GM18502 (cell line): Measurements from ENCODE around the gene CCDC92B.
"Not testable (repeated sequence)": the region's sequence is repeated elsewhere in the genome, so short reads cannot be mapped to it uniquely, and the experiment has no call there.

Experiments used
- ATAC-seq: cut with Tn5 transposase; IDR thresholded peaks from one replicate; pipeline ENCODE4 v1.9.1; 2021; ENCODE audit warnings: mild to moderate bottlenecking; ENCODE audit not compliant: unreplicated experiment, poor library complexity

Gene CCDC92B

DNA sequence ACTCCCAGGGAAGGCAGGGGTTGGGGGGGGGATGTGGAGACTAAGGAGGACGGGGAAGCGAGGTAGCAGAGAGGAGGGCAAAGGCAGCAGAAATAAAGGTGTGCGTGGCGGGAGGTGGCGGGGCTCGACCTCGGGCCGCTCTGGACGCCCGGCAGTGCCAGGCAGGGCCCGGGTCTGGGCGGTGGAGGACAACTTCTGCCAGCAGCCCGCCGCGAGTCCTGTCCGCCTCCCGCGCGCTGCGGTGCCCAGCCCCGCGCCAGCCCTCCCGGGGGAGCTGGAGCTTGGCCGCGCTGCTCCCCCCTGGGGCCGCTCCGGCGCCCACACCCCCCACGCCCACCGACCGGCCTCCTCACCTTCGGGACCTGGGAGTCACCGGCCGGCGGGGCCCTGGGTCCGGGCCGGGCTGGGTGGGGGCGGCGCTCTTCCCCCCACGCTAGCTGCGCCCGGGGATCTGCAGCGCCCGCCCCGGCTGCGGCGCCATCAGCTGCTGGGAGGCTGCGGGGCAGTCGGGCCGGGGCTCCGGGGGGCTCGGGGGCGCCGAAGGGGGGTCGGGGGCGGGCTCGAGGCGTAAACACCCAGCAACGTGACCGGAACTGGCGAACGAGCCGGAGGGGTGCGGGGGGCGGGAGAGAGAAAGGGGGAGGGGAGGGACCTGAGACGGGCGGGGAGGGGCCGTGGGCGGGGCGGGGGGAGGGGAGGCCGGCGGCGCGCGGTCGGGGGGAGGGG, at the start of gene CCDC92B:
CCDC92B (minus strand) TSS at position 595 of the 726 bp plus-strand sequence. CDS start 14,507 bp downstream, outside the sequence.
- ATAC-seq = no peak

- no peak for ATAC-seq
These were observed 49.2 kb upstream of the CCDC92B start for GRCh38 chr17:2798678-2799077.

GRCh38 chr17:2798188-2798587, 48.7 kb upstream of the CCDC92B start:
- no peak for ATAC-seq

DNA sequence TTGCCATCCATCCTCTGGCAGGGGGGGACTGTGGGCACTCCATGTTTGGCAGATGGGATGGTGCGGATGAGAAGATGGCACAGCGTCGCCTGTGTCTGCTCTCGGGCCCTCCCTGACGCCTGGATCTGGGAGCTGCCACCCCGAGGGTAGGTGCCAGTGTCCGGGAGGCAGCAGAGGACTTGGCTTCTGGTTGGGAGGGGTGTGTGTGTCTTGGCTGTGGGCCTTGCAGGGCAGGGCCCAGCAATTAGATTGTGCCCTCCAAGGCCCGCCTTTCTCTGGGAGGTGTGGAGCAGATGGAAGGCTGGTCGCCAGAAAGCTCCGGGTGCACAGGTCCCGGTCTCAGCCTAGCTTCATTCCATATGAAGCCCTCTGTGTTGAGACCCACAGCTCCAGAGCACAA, 48.2 kb upstream of the CCDC92B start:
- no peak for ATAC-seq

GRCh38 chr17:2797226-2797625, 47.8 kb upstream of the CCDC92B start:
- no peak for ATAC-seq

DNA sequence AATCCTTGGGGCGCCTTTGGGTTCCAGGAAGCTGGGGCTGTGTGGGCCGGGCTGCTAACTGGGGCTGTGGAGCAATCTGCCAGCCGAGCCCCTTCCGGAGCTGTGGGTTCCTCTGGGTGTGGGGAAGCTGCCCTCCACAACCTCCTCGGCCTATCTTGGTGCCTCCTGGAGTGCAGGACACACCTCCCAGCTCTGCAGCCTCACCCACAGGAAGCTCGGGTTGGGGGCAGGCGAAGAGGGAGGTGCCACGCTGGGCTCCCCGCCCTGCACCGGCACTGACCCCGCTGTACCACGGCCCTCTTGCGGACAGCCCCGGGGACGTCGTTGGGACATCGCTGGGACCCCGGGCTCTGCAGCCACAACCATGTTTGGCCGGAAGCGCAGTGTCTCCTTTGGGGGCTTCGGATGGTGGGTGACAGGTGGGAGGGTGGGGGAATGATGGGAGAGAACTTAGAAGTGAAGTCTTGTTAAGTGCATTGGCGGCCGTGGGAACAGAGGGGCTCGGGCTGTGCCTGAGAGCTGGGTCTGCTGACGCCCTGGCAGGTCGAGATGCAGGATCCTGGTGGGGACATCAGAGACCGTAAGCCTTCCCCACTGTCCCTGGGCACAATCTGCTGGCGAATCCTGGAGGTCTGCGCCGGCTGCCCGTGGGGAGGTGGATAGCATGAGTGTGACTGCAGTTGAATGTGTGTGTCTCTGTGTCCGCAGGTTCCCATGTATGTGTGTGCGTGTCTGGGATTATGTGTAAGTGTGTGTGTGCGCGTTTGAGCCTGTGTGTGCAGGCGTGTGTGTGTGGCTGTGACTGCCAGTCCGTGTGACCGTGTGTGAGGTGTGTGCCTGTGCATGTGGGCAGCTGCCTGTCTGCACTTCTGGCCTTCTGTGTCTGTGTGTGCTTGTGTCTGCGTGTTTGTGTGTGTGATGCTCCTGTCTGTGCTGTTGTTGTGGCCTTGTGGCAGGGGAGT, 47.0 kb upstream of the CCDC92B start, which contains the start of gene RAP1GAP2:
RAP1GAP2 (plus strand) TSS at position 275 of the 962 bp plus-strand sequence; CDS start at position 365, 90 bp downstream.
- ATAC-seq = no peak

DNA sequence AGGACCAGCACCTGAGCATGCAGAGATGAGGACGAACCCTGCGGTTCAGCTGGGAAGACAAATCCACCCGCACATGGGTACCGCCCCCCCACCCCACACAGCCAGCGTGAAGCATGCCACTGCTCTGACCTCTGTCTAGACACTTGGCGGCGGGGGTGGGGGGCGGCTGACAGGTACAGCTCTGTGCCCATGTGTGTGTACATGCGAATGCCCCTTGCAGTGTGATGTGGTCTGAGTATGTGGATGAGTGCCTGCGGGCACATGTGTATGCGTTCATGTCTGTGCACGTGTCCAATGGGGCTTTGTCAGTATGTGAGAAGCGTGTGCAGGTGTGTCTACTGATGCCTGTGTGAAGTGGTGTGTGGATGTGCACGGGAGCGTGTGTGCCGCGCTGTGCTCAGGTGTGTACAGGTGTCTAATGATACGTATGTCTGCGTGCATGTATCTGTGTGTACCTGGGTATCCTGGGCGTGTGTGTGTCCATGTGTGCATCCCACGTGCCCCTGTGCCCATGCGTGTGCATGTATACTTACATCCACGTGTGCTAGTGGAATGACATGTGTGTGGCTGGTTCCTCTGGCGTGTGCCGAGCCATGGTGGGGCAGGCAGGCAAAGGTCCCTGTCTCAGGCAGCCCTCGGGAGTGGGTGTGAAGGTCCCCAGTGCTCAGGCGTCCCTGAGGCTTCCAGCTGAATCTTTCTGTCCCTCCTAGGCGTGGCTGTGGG, 46.1 kb upstream of the CCDC92B start:
- ATAC-seq = no peak

GRCh38 chr17:2794111-2794803, 44.8 kb upstream of the CCDC92B start:
- ATAC-seq = no peak

GRCh38 chr17:2792366-2793169, 43.1 kb upstream of the CCDC92B start:
- no peak for ATAC-seq

DNA sequence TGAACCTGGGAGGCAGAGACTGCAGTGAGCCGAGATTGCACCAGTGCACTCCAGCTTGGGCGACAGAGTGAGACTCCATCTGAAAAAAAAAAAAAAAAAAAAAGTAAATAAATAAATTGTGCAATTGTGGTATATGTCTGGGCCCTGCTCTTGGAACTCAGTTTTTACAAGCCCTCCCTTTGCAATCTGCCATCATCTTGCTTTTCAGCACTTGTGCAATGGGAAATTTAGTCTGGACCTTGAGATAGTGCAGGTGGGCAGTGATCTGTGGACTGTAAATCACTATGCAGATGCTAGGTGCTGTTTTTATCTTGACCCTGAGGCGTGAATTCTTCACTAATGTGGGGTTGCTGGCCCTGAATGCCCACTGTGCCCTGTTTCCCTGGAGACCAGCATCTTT, 40.2 kb upstream of the CCDC92B start:
- no peak for ATAC-seq

DNA sequence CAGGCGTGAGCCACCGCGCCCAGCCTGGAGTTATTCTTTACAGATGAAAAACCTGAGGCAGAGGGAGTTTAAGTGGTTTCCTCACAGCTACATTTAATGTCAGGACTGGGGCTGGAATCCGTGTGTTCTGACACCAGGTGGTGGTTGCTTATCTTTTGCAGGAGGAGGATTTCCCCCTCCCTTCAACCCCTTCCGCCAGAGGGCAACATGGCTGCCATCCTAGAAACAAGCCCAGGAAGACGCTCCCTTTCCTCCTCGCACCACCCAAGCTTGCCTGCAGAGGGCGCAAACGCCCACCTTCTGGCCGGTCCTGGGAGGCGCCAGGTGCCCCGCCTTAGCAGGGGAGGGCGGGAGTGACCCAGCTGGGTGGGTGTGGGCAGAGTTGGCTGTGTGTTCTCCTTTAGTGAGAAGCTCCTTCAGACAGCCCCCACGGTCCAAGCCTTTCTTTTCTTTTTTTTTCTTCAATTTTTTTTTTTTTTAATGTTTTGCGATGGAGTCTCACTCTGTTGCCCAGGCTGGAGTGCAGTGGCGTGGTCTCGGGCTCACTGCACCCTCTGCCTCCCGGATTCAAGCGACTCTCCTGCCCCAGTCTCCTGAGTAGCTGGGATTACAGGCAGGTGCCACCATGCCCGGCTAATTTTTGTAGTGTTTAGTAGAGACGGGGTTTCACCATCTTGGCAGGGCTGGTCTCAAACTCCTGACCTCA, 36.9 kb upstream of the CCDC92B start:
- ATAC-seq = peak; percentile 77

DNA sequence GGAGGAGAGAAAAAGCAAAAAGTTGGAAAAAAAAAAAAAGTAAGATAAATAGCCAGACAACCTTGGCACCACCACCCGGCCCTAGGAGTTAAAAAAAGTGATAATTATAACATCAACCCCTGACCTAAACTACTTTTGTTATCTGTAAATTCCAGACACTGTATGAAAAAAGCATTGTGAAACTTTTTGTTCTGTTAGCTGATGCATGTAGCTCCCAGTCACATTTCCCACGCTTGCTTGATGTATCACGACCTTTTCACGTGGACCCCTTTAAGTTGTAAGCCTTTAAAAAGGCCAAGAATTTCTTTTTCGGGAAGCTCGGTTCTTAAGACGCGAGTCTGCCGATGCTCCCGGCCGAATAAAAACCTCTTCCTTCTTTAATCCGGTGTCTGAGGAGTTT, 35.9 kb upstream of the CCDC92B start:
- ATAC-seq = not testable (repeated sequence)

GRCh38 chr17:2784864-2785263, 35.4 kb upstream of the CCDC92B start:
- ATAC-seq = no peak

DNA sequence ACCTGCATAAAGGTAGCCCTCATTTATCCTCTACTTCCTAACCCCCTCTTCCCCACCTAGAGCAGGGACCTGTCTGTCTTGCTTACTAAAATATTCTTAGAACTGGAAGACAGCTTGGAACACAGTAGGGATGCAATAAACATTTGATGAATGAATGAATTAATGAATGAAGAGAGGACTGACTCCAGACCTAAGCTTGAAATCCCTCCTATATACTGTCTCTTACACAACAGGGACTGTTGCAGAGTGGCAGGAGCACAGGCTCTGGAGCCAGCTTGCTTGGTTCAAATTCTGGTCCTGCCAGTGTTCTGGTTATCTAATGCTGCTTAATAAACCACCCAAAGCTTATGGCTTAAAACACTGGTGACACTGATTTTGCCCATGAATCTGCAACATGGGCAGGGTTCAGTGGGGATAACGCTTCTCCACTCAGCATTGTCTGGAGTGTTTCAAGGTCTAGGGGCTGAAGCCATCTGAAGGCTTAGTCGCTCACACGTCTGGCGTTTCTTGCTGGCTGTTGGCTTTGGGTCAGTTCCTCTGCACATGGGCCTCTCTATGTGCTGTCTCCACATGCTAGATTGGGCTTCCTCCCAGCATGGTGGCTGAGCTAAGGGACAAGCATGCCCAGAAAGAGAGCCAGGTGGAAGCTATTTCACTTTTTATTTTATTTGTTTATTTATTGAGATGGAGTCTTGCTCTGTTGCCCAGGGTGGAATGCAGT, 34.0 kb upstream of the CCDC92B start:
- no peak for ATAC-seq

DNA sequence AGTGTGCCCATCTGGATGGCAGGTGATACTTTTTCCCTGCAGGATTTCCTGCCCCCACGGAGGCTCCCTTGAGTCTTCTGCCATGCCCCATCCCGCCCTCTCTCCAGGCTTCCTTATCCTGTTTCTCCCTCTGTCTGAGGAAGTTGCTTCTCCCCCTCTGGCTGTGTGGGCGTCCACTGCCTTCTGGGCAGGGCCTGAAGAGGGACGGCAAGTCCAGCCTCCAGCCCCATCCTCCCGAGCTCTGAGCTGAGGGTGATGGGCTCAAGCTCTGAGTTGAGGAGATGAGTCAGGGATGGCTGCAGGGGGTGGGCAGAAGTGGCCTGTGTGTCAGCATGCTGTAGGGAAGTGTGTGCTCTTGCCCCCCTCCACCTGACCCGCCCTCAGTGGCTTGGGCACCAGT, 32.6 kb upstream of the CCDC92B start:
- ATAC-seq = no peak

DNA sequence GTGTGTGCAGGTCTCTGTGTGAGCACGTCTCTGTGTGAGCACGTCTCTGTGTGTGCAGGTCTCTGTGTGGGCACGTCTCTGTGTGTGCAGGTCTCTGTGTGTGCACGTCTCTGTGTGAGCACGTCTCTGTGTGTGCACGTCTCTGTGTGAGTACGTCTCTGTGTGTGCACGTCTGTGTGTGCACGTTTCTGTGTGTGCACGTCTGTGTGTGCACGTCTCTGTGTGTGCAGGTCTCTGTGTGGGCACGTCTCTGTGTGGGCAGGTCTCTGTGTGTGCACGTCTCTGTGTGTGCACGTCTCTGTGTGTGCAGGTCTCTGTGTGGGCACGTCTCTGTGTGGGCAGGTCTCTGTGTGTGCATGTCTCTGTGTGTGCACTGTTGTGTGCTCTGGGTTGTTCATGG, 32.1 kb upstream of the CCDC92B start:
- ATAC-seq = not testable (repeated sequence)

- ATAC-seq = no peak
These were observed 31.5 kb upstream of the CCDC92B start for GRCh38 chr17:2780931-2781454.

DNA sequence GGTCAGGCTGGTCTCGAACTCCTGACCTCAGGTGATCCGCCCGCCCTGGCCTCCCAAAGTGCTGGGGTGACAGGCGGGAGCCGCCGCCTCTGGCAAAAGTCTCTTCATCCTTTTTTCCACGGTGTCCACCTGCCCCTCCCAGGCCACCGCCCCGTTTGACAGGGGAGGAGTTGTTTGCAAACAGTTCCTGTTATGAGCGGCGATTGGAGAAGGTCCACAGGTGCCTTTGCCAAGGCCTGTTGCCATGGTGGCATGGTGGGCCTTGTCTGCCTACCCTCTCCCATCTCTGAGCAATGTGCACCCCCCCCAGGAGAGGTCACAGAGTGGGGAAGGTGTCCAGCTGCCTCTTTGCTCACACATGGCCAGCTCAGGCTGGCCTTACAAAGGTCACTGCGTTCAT, 30.8 kb upstream of the CCDC92B start:
- ATAC-seq = no peak
